Hepatocyte (in vitro differentiated cells): ENCODE data around the gene TTC39B.

Experiments
- CTCF ChIP-seq: fragments of 200-600 bp; sonication (generic); IDR thresholded peaks from 2 replicates; pipeline ENCODE4 v1.5.1; 2016; ENCODE audit warnings: antibody characterized with exemption, mild to moderate bottlenecking; ENCODE audit not compliant: poor library complexity
- EZH2 ChIP-seq: fragments of 200-600 bp; sonication (generic); IDR thresholded peaks from 2 replicates; pipeline ENCODE4 v1.6.1; 2016; ENCODE audit warnings: antibody characterized with exemption, mild to moderate bottlenecking, borderline replicate concordance
- EZH2phosphoT487 ChIP-seq: fragments of 200-600 bp; sonication (generic); IDR thresholded peaks from one replicate; pipeline ENCODE4 v1.6.1; 2018; ENCODE audit warnings: antibody characterized with exemption, mild to moderate bottlenecking, low read depth, moderate library complexity; ENCODE audit not compliant: unreplicated experiment, severe bottlenecking

GRCh38 chr9:15308511-15308910 lies 1.5 kb upstream of the TTC39B start:
- TF ChIP-seq CTCF = no peak
- no peak for TF ChIP-seq EZH2phosphoT487
- TF ChIP-seq EZH2 = no peak
